Suprapubic skin (tissue), 4 donors: ENCODE measurements around the gene CMTM3. TPM values are rescaled to one million over a fixed set of nuclear protein-coding genes. Genes with fewer than 3 reads are reported as not detected.
"Not testable (repeated sequence)": the region's sequence is repeated elsewhere in the genome, so short reads cannot be mapped to it uniquely, and the experiment has no call there.

Experiments used
- DNase-seq, 2 donors: peaks; one replicate each; pipeline ENCODE4 v3.0.0-alpha.2; 2019; ENCODE audit warnings: low spot score in 2 of 2
- H3K27ac ChIP-seq: fragments of 200-600 bp; sonication (generic); one replicate; pipeline ENCODE4 v1.5.1; 2019
- H3K27me3 ChIP-seq: fragments of 200-600 bp; sonication (generic); one replicate; pipeline ENCODE4 v1.5.1; 2019
- H3K36me3 ChIP-seq: fragments of 200-600 bp; sonication (generic); one replicate; pipeline ENCODE4 v1.5.1; 2019
- H3K4me1 ChIP-seq: fragments of 200-600 bp; sonication (generic); one replicate; pipeline ENCODE4 v1.5.1; 2019
- H3K4me3 ChIP-seq: fragments of 200-600 bp; sonication (generic); one replicate; pipeline ENCODE4 v1.5.1; 2019; ENCODE audit warnings: mild to moderate bottlenecking
- H3K9me3 ChIP-seq: fragments of 200-600 bp; sonication (generic); one replicate; pipeline ENCODE4 v1.5.1; 2019
- CTCF ChIP-seq, 2 donors: fragments of 200-600 bp in 1 of 2; fragments of 450-650 bp in 1 of 2; sonication (generic) in 1 of 2; IDR thresholded peaks; one replicate each; pipeline ENCODE4 v1.5.1; 2016 to 2019; ENCODE audit warnings: antibody characterized with exemption in 2 of 2, mild to moderate bottlenecking in 1 of 2, moderate library complexity in 1 of 2
- EP300 ChIP-seq: sonication (generic); formaldehyde crosslinking; IDR thresholded peaks from one replicate; pipeline ENCODE4 v1.6.1; 2017; ENCODE audit warnings: antibody characterized with exemption
- POLR2A ChIP-seq, 2 donors: fragments of 450-650 bp; IDR thresholded peaks; one replicate each; pipeline ENCODE4 v1.6.1; 2017; ENCODE audit warnings: antibody characterized with exemption in 2 of 2, mild to moderate bottlenecking in 2 of 2, moderate library complexity in 2 of 2
- POLR2AphosphoS5 ChIP-seq, 3 donors: sonication (generic); formaldehyde crosslinking; IDR thresholded peaks; one replicate each; pipeline ENCODE4 v1.6.1; 2017; ENCODE audit warnings: antibody characterized with exemption in 3 of 3
- WGBS: methylation state at CpG from one replicate; pipeline ENCODE4 v1.1.5; 2018; 5-methylcytosine and 5-hydroxymethylcytosine counted together
- total RNA-seq, 4 donors: library from RNA; depleted of rRNA; stranded (reverse); fragments of >200 nt; gene quantifications; one replicate each; pipeline ENCODE4 v1.1.0, GENCODE V29; 2016

CMTM3 gene
- total RNA-seq, 4 donors from 2014 or later = 6.5 to 15.5 (median 9.2) TPM

GRCh38 chr16:66656547-66656946 lies 52.0 kb downstream of the CMTM3 start:
- no peak for DNase-seq
- Histone ChIP-seq H3K36me3 (no peaks in the 10 kb centered on the region), H3K9me3 (no peaks in the 10 kb centered on the region), H3K4me3 (no peak overlapping the region), H3K27ac (no peak overlapping the region), H3K4me1 (peaks cover 19% of the 10 kb centered on the region), H3K27me3 (no peaks in the 10 kb centered on the region)
- WGBS = 89% methylated on average over 3 of the region's 3 CpGs
- TF ChIP-seq POLR2A (IDR thresholded peaks at IDR 0.05) (no peak), POLR2AphosphoS5 (IDR thresholded peaks at IDR 0.05) (no peak)

- no peaks in the 10 kb centered on the region for H3K27me3 ChIP-seq
- H3K9me3 ChIP-seq = no peaks in the 10 kb centered on the region
- H3K4me1 ChIP-seq = peaks cover 22% of the 10 kb centered on the region
- no peak for DNase-seq
- TF ChIP-seq CTCF (IDR thresholded peaks at IDR 0.05) = no peak
- no peak for TF ChIP-seq EP300
- no peak for TF ChIP-seq POLR2A (IDR thresholded peaks at IDR 0.05)
- TF ChIP-seq POLR2AphosphoS5 (IDR thresholded peaks at IDR 0.05) = no peak
- H3K27ac ChIP-seq = no peak overlapping the region
- H3K36me3 ChIP-seq = no peaks in the 10 kb centered on the region
- 64% methylated on average over 6 of the region's 6 CpGs for WGBS
- no peak overlapping the region for H3K4me3 ChIP-seq
Measured at GRCh38 chr16:66658143-66658859, 53.8 kb downstream of the CMTM3 start.

- WGBS = 91% methylated on average over 5 of the region's 5 CpGs
- no peak overlapping the region for H3K4me3 ChIP-seq
- no peaks in the 10 kb centered on the region for H3K36me3 ChIP-seq
- no peaks in the 10 kb centered on the region for H3K9me3 ChIP-seq
- TF ChIP-seq CTCF (IDR thresholded peaks at IDR 0.05) = no peak
- TF ChIP-seq POLR2AphosphoS5 (IDR thresholded peaks at IDR 0.05) = no peak
- no peak for TF ChIP-seq EP300
- no peak for TF ChIP-seq POLR2A (IDR thresholded peaks at IDR 0.05)
- H3K27ac ChIP-seq = no peak overlapping the region
- H3K4me1 ChIP-seq = peaks cover 21% of the 10 kb centered on the region
- DNase-seq = no peak
- H3K27me3 ChIP-seq = no peaks in the 10 kb centered on the region
Measured at GRCh38 chr16:66658860-66659190, 54.3 kb downstream of the CMTM3 start.

- TF ChIP-seq POLR2AphosphoS5 (IDR thresholded peaks at IDR 0.05) (no peak), POLR2A (IDR thresholded peaks at IDR 0.05) (no peak), EP300 (no peak), CTCF (IDR thresholded peaks at IDR 0.05) (no peak)
- peaks cover 21% of the 10 kb centered on the region for H3K4me1 ChIP-seq
- no peak for DNase-seq
- H3K9me3 ChIP-seq = no peaks in the 10 kb centered on the region
- no peaks in the 10 kb centered on the region for H3K27me3 ChIP-seq
- H3K36me3 ChIP-seq = no peaks in the 10 kb centered on the region
- no peak overlapping the region for H3K4me3 ChIP-seq
- H3K27ac ChIP-seq = no peak overlapping the region
- WGBS = 18% methylated on average over 9 of the region's 9 CpGs
Measured at GRCh38 chr16:66660422-66661209, 56.1 kb downstream of the CMTM3 start.

- DNase-seq = no peak
- 72% methylated on average over 4 of the region's 4 CpGs for WGBS
- TF ChIP-seq POLR2A (IDR thresholded peaks at IDR 0.05) = no peak
- TF ChIP-seq POLR2AphosphoS5 (IDR thresholded peaks at IDR 0.05) = no peak
- no peak for TF ChIP-seq EP300
- TF ChIP-seq CTCF (IDR thresholded peaks at IDR 0.05) = no peak
- no peak overlapping the region for H3K4me3 ChIP-seq
- no peaks in the 10 kb centered on the region for H3K36me3 ChIP-seq
- peak overlapping the region; percentile 1 for H3K27ac ChIP-seq
- H3K27me3 ChIP-seq = no peaks in the 10 kb centered on the region
- no peaks in the 10 kb centered on the region for H3K9me3 ChIP-seq
- peaks cover 21% of the 10 kb centered on the region for H3K4me1 ChIP-seq
Measured at GRCh38 chr16:66661210-66661560, 56.7 kb downstream of the CMTM3 start.

GRCh38 chr16:66661671-66662346 lies 57.3 kb downstream of the CMTM3 start:
- not testable (repeated sequence) for H3K27me3 ChIP-seq, H3K4me3 ChIP-seq, H3K9me3 ChIP-seq, H3K36me3 ChIP-seq, DNase-seq
- WGBS = 69% methylated on average over 6 of the region's 6 CpGs
- H3K27ac ChIP-seq = peak overlapping the region; percentile 1
- H3K4me1 ChIP-seq = peaks cover 21% of the 10 kb centered on the region
